Upper lobe of right lung (tissue), 1 donor: ENCODE data around the gene SMIM24. TPM values are rescaled to one million over a fixed set of nuclear protein-coding genes. Genes with fewer than 3 reads are reported as not detected.

ENCODE experiments used
- ATAC-seq: fragments of 200-7000 bp; cut with Tn5 transposase; one replicate; pipeline ENCODE4 v1.9.1; 2020; ENCODE audit warnings: mild to moderate bottlenecking, moderate library complexity
- DNase-seq: peaks from one replicate; pipeline ENCODE4 v3.0.0-alpha.2; 2020
- H3K27ac ChIP-seq: fragments of 200-600 bp; one replicate; pipeline ENCODE4 v1.8.0; 2022
- H3K27me3 ChIP-seq: fragments of 200-600 bp; one replicate; pipeline ENCODE4 v1.8.0; 2022; ENCODE audit warnings: mild to moderate bottlenecking
- H3K36me3 ChIP-seq: fragments of 200-600 bp; one replicate; pipeline ENCODE4 v1.8.0; 2022
- H3K4me1 ChIP-seq: fragments of 200-600 bp; one replicate; pipeline ENCODE4 v1.8.0; 2022
- H3K4me3 ChIP-seq: fragments of 200-600 bp; one replicate; pipeline ENCODE4 v1.8.0; 2022; ENCODE audit warnings: mild to moderate bottlenecking
- H3K9me3 ChIP-seq: fragments of 200-600 bp; one replicate; pipeline ENCODE4 v1.8.0; 2022
- CTCF ChIP-seq: fragments of 200-600 bp; IDR thresholded peaks from one replicate; pipeline ENCODE4 v1.8.0; 2022; ENCODE audit warnings: antibody characterized with exemption
- intact Hi-C: fragments of 100-400 bp; cut with DNase I; formaldehyde crosslinking; loops from one replicate; pipeline ENCODE4 v1.11.0; 2022
- total RNA-seq: library from RNA; stranded (reverse); fragmentation: NEBNext Ultra II Directional; extraction: Animal tissue kit (Norgen Biotek cat#: 25700); gene quantifications from one replicate; pipeline ENCODE4 v1.2.1, GENCODE V29; 2021
- donor health status: DM: no; HTN: yes; CAD: no; lungs with severe emphysema.

Gene SMIM24
- total RNA-seq, 1 donor from 2014 or later: not detected

GRCh38 chr19:3517638-3518037 lies 37.3 kb upstream of the SMIM24 start:
- H3K36me3 ChIP-seq: peaks cover 11% of the 10 kb centered on the region
- TF ChIP-seq CTCF: no peak
- H3K4me1 ChIP-seq: no peaks in the 10 kb centered on the region
- no peak for DNase-seq
- H3K9me3 ChIP-seq: no peaks in the 10 kb centered on the region
- H3K4me3 ChIP-seq: no peak overlapping the region
- intact Hi-C loops: no loop called here
- no peak overlapping the region for H3K27ac ChIP-seq
- no peaks in the 10 kb centered on the region for H3K27me3 ChIP-seq
- no peak for ATAC-seq

GRCh38 chr19:3516675-3517207 lies 36.4 kb upstream of the SMIM24 start:
- TF ChIP-seq CTCF: no peak
- no peak overlapping the region for H3K27ac ChIP-seq
- ATAC-seq (no peak), DNase-seq (no peak)
- intact Hi-C loops: no loop called here
- no peaks in the 10 kb centered on the region for H3K9me3 ChIP-seq
- no peaks in the 10 kb centered on the region for H3K4me1 ChIP-seq
- H3K36me3 ChIP-seq: peaks cover 11% of the 10 kb centered on the region
- no peak overlapping the region for H3K4me3 ChIP-seq
- no peaks in the 10 kb centered on the region for H3K27me3 ChIP-seq

GRCh38 chr19:3515891-3516422 lies 35.6 kb upstream of the SMIM24 start:
- H3K4me1 ChIP-seq: no peaks in the 10 kb centered on the region
- TF ChIP-seq CTCF: no peak
- intact Hi-C loops: no loop called here
- H3K27me3 ChIP-seq: no peaks in the 10 kb centered on the region
- H3K27ac ChIP-seq: no peak overlapping the region
- no peak overlapping the region for H3K4me3 ChIP-seq
- H3K9me3 ChIP-seq: no peaks in the 10 kb centered on the region
- DNase-seq (no peak), ATAC-seq (no peak)
- peaks cover 11% of the 10 kb centered on the region for H3K36me3 ChIP-seq

- Histone ChIP-seq H3K27ac (no peak overlapping the region), H3K36me3 (peaks cover 10% of the 10 kb centered on the region), H3K4me1 (no peaks in the 10 kb centered on the region), H3K27me3 (no peaks in the 10 kb centered on the region), H3K4me3 (no peak overlapping the region), H3K9me3 (no peaks in the 10 kb centered on the region)
- TF ChIP-seq CTCF: no peak
- no peak for DNase-seq
- intact Hi-C loops: no loop called here
- ATAC-seq: no peak
These were observed 34.6 kb upstream of the SMIM24 start for GRCh38 chr19:3514930-3515329.

- no peaks in the 10 kb centered on the region for H3K9me3 ChIP-seq
- no peak overlapping the region for H3K27ac ChIP-seq
- H3K4me1 ChIP-seq: no peaks in the 10 kb centered on the region
- no peak for TF ChIP-seq CTCF
- no peak overlapping the region for H3K4me3 ChIP-seq
- H3K36me3 ChIP-seq: no peaks in the 10 kb centered on the region
- intact Hi-C loops: no loop called here
- ATAC-seq: no peak
- H3K27me3 ChIP-seq: no peaks in the 10 kb centered on the region
- no peak for DNase-seq
These were observed 33.2 kb upstream of the SMIM24 start for GRCh38 chr19:3513229-3514140.
